Spleen (tissue), 11 donors: ENCODE measurements around the gene ALKBH1. TPM values are rescaled to one million over a fixed set of nuclear protein-coding genes. Genes with fewer than 3 reads are reported as not detected.
A peak's percentile ranks its signal among the peaks of the same experiment; 100 is the strongest.

Experiments used
- DNase-seq: peaks from one replicate; pipeline ENCODE4 v3.0.0-alpha.2; 2020
- H3K27ac ChIP-seq, 8 donors: fragments of 200-600 bp; sonication (generic) in 7 of 8; 1 replicate in 4 of 8; 2 replicates in 4 of 8; pipeline versions ENCODE4 v1.5.0 to v1.8.0; 2016 to 2021; ENCODE audit warnings: inconsistent platforms in 4 of 8, mild to moderate bottlenecking in 4 of 8, moderate library complexity in 1 of 8
- H3K27me3 ChIP-seq, 7 donors: fragments of 200-600 bp; sonication (generic) in 6 of 7; replicated peaks in 1 of 7; 1 replicate in 4 of 7; 2 replicates in 3 of 7; pipeline versions ENCODE4 v1.5.0 to v1.8.0; 2016 to 2021; ENCODE audit warnings: inconsistent platforms in 3 of 7, mild to moderate bottlenecking in 1 of 7
- H3K36me3 ChIP-seq, 6 donors: fragments of 200-600 bp; sonication (generic) in 5 of 6; 1 replicate in 4 of 6; 2 replicates in 2 of 6; pipeline versions ENCODE4 v1.5.0 to v1.8.0; 2016 to 2021; ENCODE audit warnings: inconsistent platforms in 2 of 6
- H3K4me1 ChIP-seq, 6 donors: fragments of 200-600 bp; sonication (generic) in 5 of 6; 1 replicate in 3 of 6; 2 replicates in 3 of 6; pipeline versions ENCODE4 v1.5.0 to v1.8.0; 2016 to 2021; ENCODE audit warnings: inconsistent platforms in 3 of 6
- H3K4me3 ChIP-seq, 8 donors: fragments of 200-600 bp; sonication (generic) in 7 of 8; 1 replicate in 4 of 8; 2 replicates in 4 of 8; pipeline versions ENCODE4 v1.5.0 to v1.8.0; 2016 to 2021; ENCODE audit warnings: inconsistent platforms in 4 of 8, mild to moderate bottlenecking in 4 of 8, moderate library complexity in 2 of 8
- H3K9me3 ChIP-seq, 8 donors: fragments of 200-600 bp; sonication (generic) in 7 of 8; 1 replicate in 4 of 8; 2 replicates in 4 of 8; pipeline versions ENCODE4 v1.5.0 to v1.8.0; 2016 to 2021; ENCODE audit warnings: inconsistent platforms in 4 of 8
- POLR2A ChIP-seq, 3 donors: fragments of 450-650 bp; IDR thresholded peaks; one replicate each; pipeline ENCODE4 v1.5.1; 2017; ENCODE audit warnings: antibody characterized with exemption in 3 of 3, mild to moderate bottlenecking in 1 of 3
- POLR2AphosphoS5 ChIP-seq, 3 donors: sonication (generic); formaldehyde crosslinking; IDR thresholded peaks; one replicate each; pipeline ENCODE4 v1.5.1; 2017; ENCODE audit warnings: antibody characterized with exemption in 3 of 3
- WGBS, 5 donors: extraction: QIAGEN DNeasy Blood & Tissue Kit in 3 of 5; methylation state at CpG; one replicate each; pipeline versions ENCODE4 v1.1.5 to v1.1.7; 2013 to 2018; 5-methylcytosine and 5-hydroxymethylcytosine counted together
- intact Hi-C: fragments of 100-400 bp; cut with DNase I; formaldehyde crosslinking; loops from one replicate; pipeline ENCODE4 v1.15.0; 2023; ENCODE audit warnings: low total_unique reads
- polyA plus RNA-seq, 3 donors: library from polyadenylated mRNA; stranded (reverse); fragments of 200-250 nt; gene quantifications; one replicate each; pipeline ENCODE4 v1.2.1, GENCODE V29; 2013
- total RNA-seq, 7 donors: library from RNA; depleted of rRNA in 3 of 7; stranded (reverse); fragments of >200 nt in 3 of 7; fragmentation: NEBNext Ultra II Directional in 4 of 7; extraction: Animal tissue kit (Norgen Biotek cat#: 25700) in 4 of 7; gene quantifications; one replicate each; pipeline versions ENCODE4 v1.1.0 to v1.2.1, GENCODE V29; 2016 to 2021
- TF ChIP-seq, protein P1 (sequence below), 11 experiments: fragments of 200-600 bp in 7 of 11; fragments of 450-650 bp in 4 of 11; sonication (generic) in 4 of 11; IDR thresholded peaks in 8 of 11; conservative IDR thresholded peaks in 3 of 11; 1 replicate in 7 of 11; 2 replicates in 4 of 11; pipeline versions ENCODE4 v1.4.0 to v1.8.0; 2016 to 2021; ENCODE audit warnings: antibody characterized with exemption in 11 of 11, inconsistent platforms in 4 of 11, mild to moderate bottlenecking in 1 of 11
- donor health status: healthy with polysubstance abuse.
- donor health status: DM: no; HTN: no; CAD: no; lungs with moderate emphysema.
- donor health status: DM: no; HTN: no; CAD: no.
- donor health status: Bipolar disorder and iron deficiency.
- donor health status: healthy.
- donor health status: DM: no; HTN: no; CAD: no.
- donor health status: DM: yes; HTN: yes; CAD: no.

The ALKBH1 gene
- total and polyA plus RNA-seq, 10 donors: 7.7 to 17.7 (median 11.2) TPM

DNA sequence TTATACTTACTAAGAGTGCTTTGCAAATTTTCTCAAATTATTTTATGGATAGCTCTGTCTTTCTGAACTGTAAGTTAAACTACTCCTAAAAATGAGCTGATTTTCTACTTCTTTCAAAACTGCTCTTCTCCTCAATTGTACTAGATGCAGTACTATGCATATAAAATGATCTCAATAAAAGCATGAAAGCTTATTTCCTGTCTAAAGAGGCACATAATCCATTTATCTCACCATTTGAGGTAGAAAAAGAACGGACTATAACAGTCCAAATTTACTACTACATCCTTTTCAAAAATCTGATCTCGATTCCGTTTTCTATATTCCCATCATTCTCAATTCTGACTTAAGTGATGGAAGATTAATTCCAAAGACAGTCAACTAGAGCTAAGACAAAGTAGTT is 14.5 kb upstream of the ALKBH1 start:
- peaks cover 11 to 100% (median 98%) of the 10 kb centered on the region in 6 donors for H3K36me3 ChIP-seq
- no peaks in the 10 kb centered on the region for H3K9me3 ChIP-seq
- no peak for TF ChIP-seq POLR2A (IDR thresholded peaks at IDR 0.05)
- TF ChIP-seq, protein P1, sequence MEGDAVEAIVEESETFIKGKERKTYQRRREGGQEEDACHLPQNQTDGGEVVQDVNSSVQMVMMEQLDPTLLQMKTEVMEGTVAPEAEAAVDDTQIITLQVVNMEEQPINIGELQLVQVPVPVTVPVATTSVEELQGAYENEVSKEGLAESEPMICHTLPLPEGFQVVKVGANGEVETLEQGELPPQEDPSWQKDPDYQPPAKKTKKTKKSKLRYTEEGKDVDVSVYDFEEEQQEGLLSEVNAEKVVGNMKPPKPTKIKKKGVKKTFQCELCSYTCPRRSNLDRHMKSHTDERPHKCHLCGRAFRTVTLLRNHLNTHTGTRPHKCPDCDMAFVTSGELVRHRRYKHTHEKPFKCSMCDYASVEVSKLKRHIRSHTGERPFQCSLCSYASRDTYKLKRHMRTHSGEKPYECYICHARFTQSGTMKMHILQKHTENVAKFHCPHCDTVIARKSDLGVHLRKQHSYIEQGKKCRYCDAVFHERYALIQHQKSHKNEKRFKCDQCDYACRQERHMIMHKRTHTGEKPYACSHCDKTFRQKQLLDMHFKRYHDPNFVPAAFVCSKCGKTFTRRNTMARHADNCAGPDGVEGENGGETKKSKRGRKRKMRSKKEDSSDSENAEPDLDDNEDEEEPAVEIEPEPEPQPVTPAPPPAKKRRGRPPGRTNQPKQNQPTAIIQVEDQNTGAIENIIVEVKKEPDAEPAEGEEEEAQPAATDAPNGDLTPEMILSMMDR (IDR thresholded peaks at IDR 0.05 in 8 of 11, conservative IDR thresholded peaks at IDR 0.05 in 3 of 11): no peak
- no peak for TF ChIP-seq POLR2AphosphoS5 (IDR thresholded peaks at IDR 0.05)
- no peaks in the 10 kb centered on the region for H3K27me3 ChIP-seq
- H3K4me3 ChIP-seq: no peak overlapping the region
- H3K4me1 ChIP-seq: no peaks in the 10 kb centered on the region
- 95 to 100% (median 97%) methylated on average over 3 of the region's 3 CpGs for WGBS, 5 donors
- H3K27ac ChIP-seq: no peak overlapping the region
- intact Hi-C loops: no loop called here
- DNase-seq: no peak

DNA sequence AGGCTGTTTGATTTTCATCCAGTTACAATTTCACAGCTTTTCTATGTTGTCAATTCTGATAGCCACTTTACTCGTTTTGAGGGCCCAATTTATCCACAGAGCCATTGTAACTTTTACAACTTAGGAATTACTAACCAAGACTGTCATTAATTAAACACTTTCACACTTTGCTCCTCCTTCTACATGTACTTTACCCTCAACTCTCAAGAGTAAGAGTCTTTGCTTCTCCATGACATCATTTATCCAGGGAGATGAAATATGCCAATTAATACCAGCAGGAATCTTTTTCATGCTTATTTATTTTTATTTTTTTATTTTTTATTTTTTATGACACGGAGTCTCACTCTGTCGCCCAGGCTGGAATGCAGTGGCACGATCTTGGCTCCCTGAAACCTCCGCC is 13.6 kb upstream of the ALKBH1 start:
- no peaks in the 10 kb centered on the region for H3K27me3 ChIP-seq
- no peak for DNase-seq
- intact Hi-C loops: no loop called here
- H3K27ac ChIP-seq: no peak overlapping the region
- TF ChIP-seq POLR2A (IDR thresholded peaks at IDR 0.05): no peak
- TF ChIP-seq, protein P1 (IDR thresholded peaks at IDR 0.05 in 8 of 11, conservative IDR thresholded peaks at IDR 0.05 in 3 of 11): no peak
- no peak for TF ChIP-seq POLR2AphosphoS5 (IDR thresholded peaks at IDR 0.05)
- H3K9me3 ChIP-seq: no peaks in the 10 kb centered on the region
- no peaks in the 10 kb centered on the region for H3K4me1 ChIP-seq
- H3K36me3 ChIP-seq: peaks cover 8 to 100% (median 98%) of the 10 kb centered on the region in 6 donors
- WGBS, 5 donors: 93 to 98% (median 94%) methylated on average over 5 of the region's 5 CpGs
- no peak overlapping the region for H3K4me3 ChIP-seq

DNA sequence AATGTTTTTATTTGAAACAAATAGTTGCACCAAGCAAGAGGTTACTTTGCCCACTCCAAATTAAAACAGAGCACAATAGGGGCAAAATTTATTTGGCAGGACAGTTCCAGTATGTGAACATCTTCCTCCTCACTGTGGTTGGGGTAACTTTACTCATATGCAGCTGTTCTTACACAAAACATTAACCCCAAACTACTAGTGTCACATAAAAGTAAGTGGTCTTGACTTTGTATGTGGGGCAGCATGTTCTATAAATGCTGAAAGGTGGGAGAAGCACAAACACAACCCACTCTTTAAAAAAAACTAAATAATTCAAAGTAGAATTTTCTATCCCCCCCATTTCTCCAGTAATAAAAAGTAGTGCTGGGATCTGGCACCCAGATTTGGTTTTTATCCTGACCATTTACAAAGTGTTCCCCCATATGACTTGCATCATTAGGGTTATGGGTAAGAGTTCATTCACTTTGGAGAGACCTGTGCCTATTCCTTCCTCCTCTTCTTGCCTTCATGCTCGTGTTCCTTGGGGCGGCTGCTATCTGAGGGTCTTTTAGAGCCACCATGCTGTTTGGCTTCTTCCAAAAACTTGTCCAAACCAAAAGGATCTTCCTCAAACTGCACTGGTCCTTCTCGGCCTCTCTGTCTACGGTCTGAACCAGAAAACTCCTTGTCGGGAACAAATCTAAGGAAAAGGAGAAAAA is 9.9 kb upstream of the ALKBH1 start:
- TF ChIP-seq POLR2A (IDR thresholded peaks at IDR 0.05) (no peak), POLR2AphosphoS5 (IDR thresholded peaks at IDR 0.05) (no peak)
- TF ChIP-seq, protein P1 (IDR thresholded peaks at IDR 0.05 in 8 of 11, conservative IDR thresholded peaks at IDR 0.05 in 3 of 11): no peak
- DNase-seq: no peak
- H3K27me3 ChIP-seq: no peaks in the 10 kb centered on the region
- peaks cover 6 to 100% (median 91%) of the 10 kb centered on the region in 6 donors for H3K36me3 ChIP-seq
- no peaks in the 10 kb centered on the region for H3K9me3 ChIP-seq
- intact Hi-C loops: loop anchor here (10.0 kb wide), 2 partner anchors 63 to 263 kb away; partner anchors contain the start of genes AHSA1 and VIPAS39
- no peak overlapping the region for H3K27ac ChIP-seq
- no peak overlapping the region for H3K4me3 ChIP-seq
- 88 to 93% (median 91%) methylated on average over 5 of the region's 5 CpGs for WGBS, 5 donors
- peaks cover 0 to 20% (median 4%) of the 10 kb centered on the region in 6 donors for H3K4me1 ChIP-seq

DNA sequence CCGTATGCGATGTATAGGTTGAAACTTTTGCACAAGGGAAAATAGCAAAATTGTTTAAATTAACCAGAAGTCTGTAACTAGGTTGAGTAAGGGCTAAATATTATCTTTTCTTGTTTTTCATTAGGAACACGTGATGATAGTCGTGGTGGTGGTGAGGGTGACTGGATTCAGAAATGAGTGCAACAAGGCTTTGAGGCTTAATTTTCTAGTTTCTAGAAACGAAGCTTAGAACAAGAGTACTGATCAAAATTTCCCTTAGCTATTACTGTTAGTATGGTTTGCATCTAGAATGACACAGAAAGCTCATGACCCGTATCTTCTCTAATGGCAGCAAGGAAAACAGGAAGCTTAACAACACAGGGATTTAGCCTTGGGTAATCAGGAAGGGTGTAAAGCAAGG is 7.1 kb upstream of the ALKBH1 start:
- Histone ChIP-seq H3K4me3 (no peak overlapping the region), H3K36me3 (peaks cover 2 to 100% (median 84%) of the 10 kb centered on the region in 6 donors), H3K4me1 (peaks cover under 1 to 39% (median 14%) of the 10 kb centered on the region in 6 donors), H3K27me3 (no peaks in the 10 kb centered on the region), H3K27ac (peak overlapping the region in 7 of 8 donors; percentile 15 to 69 (median 51)), H3K9me3 (no peaks in the 10 kb centered on the region)
- no peak for TF ChIP-seq POLR2A (IDR thresholded peaks at IDR 0.05)
- TF ChIP-seq, protein P1 (IDR thresholded peaks at IDR 0.05 in 8 of 11, conservative IDR thresholded peaks at IDR 0.05 in 3 of 11): no peak
- TF ChIP-seq POLR2AphosphoS5 (IDR thresholded peaks at IDR 0.05): no peak
- DNase-seq: no peak
- intact Hi-C loops: loop anchor here (10.0 kb wide), 2 partner anchors 60 to 260 kb away; partner anchors contain the start of genes AHSA1 and VIPAS39
- 70 to 85% (median 77%) methylated on average over 6 of the region's 6 CpGs for WGBS, 5 donors
